Measurements from ENCODE around the gene SLC30A4. TPM values are rescaled to one million over a fixed set of nuclear protein-coding genes. Genes with fewer than 3 reads are reported as not detected.

Gene SLC30A4
- total RNA-seq, 4 donors from 2014 or later: 9.4 to 14.0 (median 11.6) TPM

- TF ChIP-seq POLR2AphosphoS5 (IDR thresholded peaks at IDR 0.05) (no peak), EP300 (IDR thresholded peaks at IDR 0.05) (no peak), CTCF (IDR thresholded peaks at IDR 0.05) (no peak), POLR2A (IDR thresholded peaks at IDR 0.05; ENCODE audit: low read depth) (no peak)
- no peak for DNase-seq (ENCODE audit: extremely low spot score)
- peaks cover 0 to 10% (median 8%) of the 10 kb centered on the region in 4 donors for H3K4me1 ChIP-seq
- H3K27me3 ChIP-seq: no peaks in the 10 kb centered on the region
- no peaks in the 10 kb centered on the region for H3K9me3 ChIP-seq
- H3K36me3 ChIP-seq: no peaks in the 10 kb centered on the region
- WGBS: 39% methylated on average over 5 of the region's 5 CpGs
- intact Hi-C loops (cut with DNase I): loop anchor here (2.0 to 10.0 kb wide), 3 partner anchors 26 to 294 kb away; no protein-coding TSS in a partner anchor
- peak overlapping the region in 2 of 4 donors; percentile 72 to 76 for H3K27ac ChIP-seq (replicated peaks in 1 of 4)
- H3K4me3 ChIP-seq: no peak overlapping the region
These were observed 65.3 kb downstream of the SLC30A4 start for GRCh38 chr15:45457220-45457619.

DNA sequence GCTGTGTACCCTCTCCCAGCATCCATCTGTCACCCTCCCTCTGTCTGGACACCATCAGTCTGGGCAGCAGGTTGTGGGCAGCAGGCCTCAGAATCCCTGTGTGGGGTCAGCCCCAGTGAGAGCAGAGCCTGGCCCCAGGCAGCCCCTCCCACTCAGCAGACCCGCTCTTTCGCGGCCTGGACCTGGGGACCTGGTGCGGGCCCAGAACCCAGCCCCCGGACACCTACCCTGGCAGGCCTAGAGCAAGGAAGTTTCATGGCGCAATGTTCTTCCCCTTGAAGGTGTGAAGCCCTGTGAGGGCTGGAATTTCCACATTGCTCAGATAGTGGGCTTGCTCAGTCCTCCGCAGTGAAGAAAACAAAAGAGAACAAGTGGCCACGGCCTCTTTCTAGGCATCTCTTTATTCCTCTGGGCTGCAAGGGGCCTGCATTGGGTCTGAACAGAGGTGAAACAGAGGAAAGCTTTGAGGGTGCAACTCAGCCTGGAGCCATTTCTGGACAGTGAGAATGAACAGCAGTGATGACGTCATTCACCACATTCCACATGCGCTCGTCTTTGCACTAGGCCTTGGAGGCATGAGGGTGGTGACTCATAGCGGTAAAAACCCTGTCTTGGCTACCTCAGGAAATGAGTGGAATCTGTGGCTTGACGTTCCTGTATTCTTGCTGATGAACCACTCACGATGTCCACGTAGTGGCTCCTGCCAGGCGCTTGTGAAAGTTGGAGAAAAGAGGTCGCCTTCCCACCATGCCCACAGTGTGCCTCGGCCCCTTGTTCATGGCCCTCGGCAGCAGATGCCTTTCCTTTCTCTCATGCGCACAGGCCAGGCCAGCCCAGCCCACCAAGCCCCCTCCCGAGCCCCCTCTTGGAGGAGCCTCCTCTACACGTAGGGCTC lies 66.1 kb downstream of the SLC30A4 start:
- peak overlapping the region; percentile 13 to 72 (median 58) for H3K27ac ChIP-seq (replicated peaks in 1 of 4)
- no peaks in the 10 kb centered on the region for H3K27me3 ChIP-seq
- H3K4me3 ChIP-seq: no peak overlapping the region
- peaks cover 0 to 10% (median 8%) of the 10 kb centered on the region in 4 donors for H3K4me1 ChIP-seq
- H3K36me3 ChIP-seq: no peaks in the 10 kb centered on the region
- TF ChIP-seq EP300 (IDR thresholded peaks at IDR 0.05) (no peak), POLR2AphosphoS5 (IDR thresholded peaks at IDR 0.05) (peak in 1 of 2 donors; percentile 65), POLR2A (IDR thresholded peaks at IDR 0.05; ENCODE audit: low read depth) (no peak), CTCF (IDR thresholded peaks at IDR 0.05) (no peak)
- no peaks in the 10 kb centered on the region for H3K9me3 ChIP-seq
- intact Hi-C loops (cut with DNase I): loop anchor here (2.0 to 10.0 kb wide), 3 partner anchors 26 to 294 kb away; no protein-coding TSS in a partner anchor
- WGBS: 62% methylated on average over 21 of the region's 22 CpGs
- DNase-seq (ENCODE audit: extremely low spot score): no peak

- peaks cover 0 to 10% (median 8%) of the 10 kb centered on the region in 4 donors for H3K4me1 ChIP-seq
- H3K27ac ChIP-seq (replicated peaks in 1 of 4): no peak overlapping the region
These were observed 67.7 kb downstream of the SLC30A4 start for GRCh38 chr15:45454814-45455213.

GRCh38 chr15:45451265-45451664 lies 71.3 kb downstream of the SLC30A4 start:
- Histone ChIP-seq H3K27me3 (no peaks in the 10 kb centered on the region), H3K4me3 (no peak overlapping the region), H3K27ac (replicated peaks in 1 of 4) (no peak overlapping the region), H3K4me1 (peaks cover 0 to 3% (median 0%) of the 10 kb centered on the region in 4 donors), H3K9me3 (no peaks in the 10 kb centered on the region), H3K36me3 (no peaks in the 10 kb centered on the region)
- TF ChIP-seq POLR2AphosphoS5 (IDR thresholded peaks at IDR 0.05): no peak
- TF ChIP-seq EP300 (IDR thresholded peaks at IDR 0.05): no peak
- TF ChIP-seq POLR2A (IDR thresholded peaks at IDR 0.05; ENCODE audit: low read depth): no peak
- no peak for TF ChIP-seq CTCF (IDR thresholded peaks at IDR 0.05)
- no peak for DNase-seq (ENCODE audit: extremely low spot score)
- WGBS: 93% methylated on average over 6 of the region's 6 CpGs
- intact Hi-C loops (cut with DNase I): loop anchor here (10.0 kb wide), 1 partner anchor 166 kb away; no protein-coding TSS in a partner anchor

More at GRCh38 chr15:45454814-45455213, 67.7 kb downstream of the SLC30A4 start:
- Histone ChIP-seq H3K36me3 (no peaks in the 10 kb centered on the region), H3K27me3 (no peaks in the 10 kb centered on the region), H3K9me3 (no peaks in the 10 kb centered on the region), H3K4me3 (no peak overlapping the region)
- no peak for TF ChIP-seq EP300 (IDR thresholded peaks at IDR 0.05)
- no peak for TF ChIP-seq POLR2AphosphoS5 (IDR thresholded peaks at IDR 0.05)
- TF ChIP-seq CTCF (IDR thresholded peaks at IDR 0.05): no peak
- no peak for TF ChIP-seq POLR2A (IDR thresholded peaks at IDR 0.05; ENCODE audit: low read depth)
- WGBS: 65% methylated on average over 8 of the region's 8 CpGs
- intact Hi-C loops (cut with DNase I): loop anchor here (10.0 kb wide), 1 partner anchor 170 kb away; no protein-coding TSS in a partner anchor
- DNase-seq (ENCODE audit: extremely low spot score): no peak

All from esophagus muscularis mucosa (tissue), 4 donors.